NCI-H1436 treated with DMSO at 0.1 percent for 48 hours (cell line): ENCODE data around the gene METRNL.
A peak's percentile ranks its signal among the peaks of the same experiment; 100 is the strongest.

Source experiments
- DNase-seq: peaks from one replicate; lab custom pipeline; 2025; lab: John Stamatoyannopoulos, UW

The METRNL gene

GRCh38 chr17:83080858-83081683 is 1.7 kb downstream of the METRNL start:
- no peak for DNase-seq

GRCh38 chr17:83081684-83082201 is 2.3 kb downstream of the METRNL start:
- no peak for DNase-seq

- DNase-seq: no peak
Measured at GRCh38 chr17:83082424-83082823, 3.0 kb downstream of the METRNL start.

GRCh38 chr17:83082909-83083367 is 3.5 kb downstream of the METRNL start:
- no peak for DNase-seq

- no peak for DNase-seq
Measured at GRCh38 chr17:83083368-83084201, 4.2 kb downstream of the METRNL start.

GRCh38 chr17:83084214-83084613 is 4.8 kb downstream of the METRNL start:
- DNase-seq: no peak

GRCh38 chr17:83084621-83085056 is 5.2 kb downstream of the METRNL start:
- DNase-seq: peak; percentile 15

- DNase-seq: no peak
Measured at GRCh38 chr17:83085103-83085502, 5.7 kb downstream of the METRNL start.

- DNase-seq: no peak
Measured at GRCh38 chr17:83085526-83086198, 6.3 kb downstream of the METRNL start.

GRCh38 chr17:83086199-83086880 is 6.9 kb downstream of the METRNL start:
- no peak for DNase-seq

- no peak for DNase-seq
Measured at GRCh38 chr17:83086907-83087787, 7.7 kb downstream of the METRNL start.

- no peak for DNase-seq
Measured at GRCh38 chr17:83087788-83088360, 8.5 kb downstream of the METRNL start.

GRCh38 chr17:83088451-83088850 is 9.0 kb downstream of the METRNL start:
- DNase-seq: no peak

- DNase-seq: no peak
Measured at GRCh38 chr17:83088909-83089308, 9.5 kb downstream of the METRNL start.

- DNase-seq: no peak
Measured at GRCh38 chr17:83089328-83090132, 10.1 kb downstream of the METRNL start.

GRCh38 chr17:83090444-83091256 is 11.2 kb downstream of the METRNL start:
- no peak for DNase-seq

- DNase-seq: no peak
Measured at GRCh38 chr17:83091257-83092141, 12.1 kb downstream of the METRNL start.
